WERI-Rb-1 (cell line): ENCODE data around the gene HIGD1B.

Source experiments
- DNase-seq: peaks from one replicate; pipeline ENCODE4 v3.0.0-alpha.2; 2020
- H3K27ac ChIP-seq: fragments of 250-450 bp; sonication (Bioruptor Pico); 2 replicates; pipeline ENCODE4 v1.5.1; 2020; ENCODE audit warnings: mild to moderate bottlenecking, moderate library complexity
- H3K27me3 ChIP-seq: fragments of 250-450 bp; sonication (Bioruptor Pico); 2 replicates; pipeline ENCODE4 v1.5.1; 2021; ENCODE audit warnings: mild to moderate bottlenecking, low read depth, moderate library complexity; ENCODE audit not compliant: insufficient read depth, severe bottlenecking
- H3K36me3 ChIP-seq: fragments of 250-450 bp; sonication (Bioruptor Pico); 2 replicates; pipeline ENCODE4 v1.5.1; 2020; ENCODE audit warnings: mild to moderate bottlenecking, moderate library complexity
- H3K4me3 ChIP-seq: 2 replicates; pipeline ENCODE4 v1.5.1; 2011; ENCODE audit warnings: low read depth, mild to moderate bottlenecking, control low read depth, low read length
- H3K9me3 ChIP-seq: fragments of 250-450 bp; sonication (Bioruptor Pico); 2 replicates; pipeline ENCODE4 v1.5.1; 2021; ENCODE audit warnings: mild to moderate bottlenecking, moderate library complexity; ENCODE audit not compliant: severe bottlenecking
- TF ChIP-seq, protein P1 (sequence below): IDR thresholded peaks from 2 replicates; pipeline ENCODE4 v1.5.1; 2011; ENCODE audit warnings: low read depth, mild to moderate bottlenecking, control low read depth, inconsistent platforms, low read length

Gene HIGD1B

DNA sequence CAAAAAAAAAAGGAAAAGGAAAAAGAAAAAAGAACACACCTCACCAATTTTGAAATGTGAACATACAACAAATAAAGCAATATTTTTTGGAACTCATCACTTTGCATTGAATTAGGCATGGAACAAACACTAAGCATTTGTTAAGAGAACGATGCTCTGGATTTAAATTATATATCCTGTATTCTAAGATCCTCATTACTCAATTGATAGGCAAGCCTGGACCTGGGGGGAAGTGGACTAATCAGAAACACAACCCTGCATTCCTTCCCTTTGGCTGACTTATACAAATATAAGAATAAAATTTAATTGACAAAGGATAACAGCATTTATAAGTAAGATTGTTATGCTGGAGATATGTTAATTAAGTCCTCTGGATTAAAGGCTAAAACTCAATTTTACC, 19.8 kb upstream of the HIGD1B start:
- TF ChIP-seq, protein P1, sequence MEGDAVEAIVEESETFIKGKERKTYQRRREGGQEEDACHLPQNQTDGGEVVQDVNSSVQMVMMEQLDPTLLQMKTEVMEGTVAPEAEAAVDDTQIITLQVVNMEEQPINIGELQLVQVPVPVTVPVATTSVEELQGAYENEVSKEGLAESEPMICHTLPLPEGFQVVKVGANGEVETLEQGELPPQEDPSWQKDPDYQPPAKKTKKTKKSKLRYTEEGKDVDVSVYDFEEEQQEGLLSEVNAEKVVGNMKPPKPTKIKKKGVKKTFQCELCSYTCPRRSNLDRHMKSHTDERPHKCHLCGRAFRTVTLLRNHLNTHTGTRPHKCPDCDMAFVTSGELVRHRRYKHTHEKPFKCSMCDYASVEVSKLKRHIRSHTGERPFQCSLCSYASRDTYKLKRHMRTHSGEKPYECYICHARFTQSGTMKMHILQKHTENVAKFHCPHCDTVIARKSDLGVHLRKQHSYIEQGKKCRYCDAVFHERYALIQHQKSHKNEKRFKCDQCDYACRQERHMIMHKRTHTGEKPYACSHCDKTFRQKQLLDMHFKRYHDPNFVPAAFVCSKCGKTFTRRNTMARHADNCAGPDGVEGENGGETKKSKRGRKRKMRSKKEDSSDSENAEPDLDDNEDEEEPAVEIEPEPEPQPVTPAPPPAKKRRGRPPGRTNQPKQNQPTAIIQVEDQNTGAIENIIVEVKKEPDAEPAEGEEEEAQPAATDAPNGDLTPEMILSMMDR = no peak
- H3K27ac ChIP-seq = no peak overlapping the region
- H3K4me3 ChIP-seq = no peak overlapping the region; the same call in 1 of the 2 replicates
- H3K9me3 ChIP-seq = no peaks in the 10 kb centered on the region
- no peak for DNase-seq
- H3K27me3 ChIP-seq = no peaks in the 10 kb centered on the region
- H3K36me3 ChIP-seq = peaks cover 35% of the 10 kb centered on the region

DNA sequence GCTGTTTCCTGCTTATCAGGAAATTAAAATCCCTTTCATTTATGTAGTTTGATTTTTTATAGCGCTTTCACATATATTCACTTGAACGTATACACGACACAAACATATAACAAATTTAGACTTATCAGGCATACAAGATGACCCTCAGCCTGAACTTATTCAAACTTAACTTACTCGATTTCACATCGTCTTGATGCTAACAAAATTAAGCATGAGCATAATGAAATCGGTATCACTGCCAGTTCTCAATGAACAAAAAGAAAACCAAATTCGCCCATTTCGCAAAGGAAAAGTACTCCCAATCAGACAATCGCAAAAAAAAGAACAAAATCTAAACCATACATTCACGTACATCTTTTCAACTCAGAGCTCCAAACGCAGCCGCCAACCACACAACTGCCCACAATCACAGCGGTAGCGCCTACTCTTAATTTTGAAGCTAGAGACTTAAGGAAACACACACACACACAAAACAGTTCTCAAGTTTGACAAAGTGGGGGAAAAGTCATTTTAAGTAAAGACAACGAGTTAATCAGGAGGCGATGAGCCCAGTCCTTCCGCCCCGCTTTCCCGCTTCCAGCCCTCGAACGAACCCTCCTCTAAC, 18.7 kb upstream of the HIGD1B start:
- Histone ChIP-seq H3K36me3 (peaks cover 27% of the 10 kb centered on the region), H3K27me3 (no peaks in the 10 kb centered on the region), H3K27ac (peak overlapping the region; percentile 90), H3K9me3 (no peaks in the 10 kb centered on the region), H3K4me3 (peak overlapping the region; percentile 95)
- DNase-seq = no peak
- TF ChIP-seq, protein P1 = no peak

DNA sequence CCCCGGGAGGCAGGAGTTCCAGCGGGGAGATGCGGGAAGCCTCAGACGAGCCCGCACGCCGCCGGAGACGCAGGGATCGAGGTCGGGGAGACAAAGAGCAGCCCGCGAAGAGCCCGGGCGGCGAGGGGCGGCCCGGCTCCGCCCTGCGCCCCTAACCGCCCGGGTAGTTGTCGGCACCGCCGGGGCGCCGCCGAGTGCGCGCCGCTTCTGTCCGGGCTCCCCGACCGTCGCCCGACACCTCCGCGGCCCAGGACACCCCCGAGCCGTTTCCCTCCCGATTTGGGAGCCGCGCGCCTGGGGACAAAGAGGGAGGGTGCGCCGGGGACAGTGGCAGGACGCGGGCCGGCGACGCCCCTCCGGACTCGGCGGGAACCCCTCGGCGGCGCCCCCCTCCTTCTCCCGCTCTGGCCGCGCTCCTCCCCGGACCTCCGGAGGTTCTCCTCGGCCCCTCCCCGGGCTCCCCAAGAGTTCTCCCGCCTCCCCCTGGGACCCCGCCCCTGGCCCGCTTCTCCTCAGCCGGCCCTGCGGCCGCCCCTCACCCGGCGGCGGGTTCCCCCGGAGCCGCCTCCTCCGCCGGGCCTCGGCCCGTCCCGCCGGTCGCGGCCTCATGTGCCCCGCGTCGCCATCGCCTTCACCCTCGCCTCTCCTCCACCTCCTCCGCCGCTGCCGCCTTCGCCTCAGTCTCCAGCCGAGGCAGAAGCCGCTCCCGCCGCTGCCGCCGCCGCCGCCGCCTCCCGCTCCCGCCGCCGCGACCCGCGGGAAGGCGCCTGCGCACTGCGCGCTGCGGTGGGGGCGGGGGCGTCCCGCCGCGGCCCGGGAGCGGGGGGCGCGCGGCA, 17.9 kb upstream of the HIGD1B start, which contains the start of gene GJC1:
Gene GJC1, minus strand, starts transcription at position 765 of the 836 bp plus-strand sequence. CDS start 24,470 bp downstream, outside the sequence.
- H3K27me3 ChIP-seq = no peaks in the 10 kb centered on the region
- no peaks in the 10 kb centered on the region for H3K9me3 ChIP-seq
- TF ChIP-seq, protein P1 = no peak
- peaks cover 22% of the 10 kb centered on the region for H3K36me3 ChIP-seq
- peak; percentile 76 for DNase-seq
- peak within 1 kb of the TSS; percentile 90 for H3K27ac ChIP-seq
- peak within 1 kb of the TSS; percentile 95 for H3K4me3 ChIP-seq

DNA sequence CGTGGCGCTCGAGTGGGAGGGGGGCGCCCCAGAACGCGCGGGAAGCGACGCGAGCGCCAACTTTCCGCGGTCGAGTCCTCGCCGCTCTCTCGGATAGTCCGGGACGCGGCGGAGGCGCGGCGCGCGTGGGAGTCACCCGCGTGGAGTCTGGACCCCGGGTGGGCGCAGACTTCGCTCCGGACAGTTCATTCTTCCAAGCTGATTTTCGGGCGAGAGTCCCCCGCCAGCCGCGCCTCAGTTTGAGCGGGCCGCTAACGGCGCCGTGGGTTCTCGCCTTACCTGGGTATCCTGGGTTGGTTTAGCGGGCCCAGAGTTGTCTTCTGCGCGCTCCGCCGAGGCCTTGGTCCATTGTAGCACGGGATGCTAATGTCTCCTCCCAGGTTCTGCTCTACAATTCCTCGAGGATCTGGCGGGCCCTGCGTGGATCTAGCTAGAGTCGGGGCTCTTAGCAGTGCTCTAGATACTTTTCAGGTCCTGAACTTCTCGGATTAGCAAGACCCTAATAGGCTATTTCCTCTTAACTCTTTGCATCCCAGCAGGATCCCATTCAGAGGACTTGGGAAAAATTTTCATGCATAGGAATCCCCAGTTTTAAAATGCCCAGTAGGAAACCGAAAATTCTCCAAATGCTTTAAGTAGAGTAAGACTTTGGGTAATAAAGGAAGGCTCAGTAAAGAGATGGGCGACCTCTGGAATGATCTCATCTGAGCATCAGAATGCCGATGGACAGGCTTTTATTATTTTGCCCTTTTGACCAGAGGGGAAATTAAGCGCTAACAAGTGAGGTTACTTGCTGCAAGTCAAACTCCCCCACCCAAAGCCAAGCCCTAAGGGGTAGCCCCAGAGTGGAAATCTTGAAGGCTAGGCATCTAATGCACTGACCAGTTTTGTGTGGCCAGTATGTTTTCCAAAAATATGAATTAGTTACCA, 17.1 kb upstream of the HIGD1B start:
- Histone ChIP-seq H3K27me3 (no peaks in the 10 kb centered on the region), H3K4me3 (peak overlapping the region; percentile 95), H3K36me3 (peaks cover 20% of the 10 kb centered on the region), H3K27ac (peak overlapping the region; percentile 90), H3K9me3 (no peaks in the 10 kb centered on the region)
- TF ChIP-seq, protein P1 = no peak
- DNase-seq = peak; percentile 59

DNA sequence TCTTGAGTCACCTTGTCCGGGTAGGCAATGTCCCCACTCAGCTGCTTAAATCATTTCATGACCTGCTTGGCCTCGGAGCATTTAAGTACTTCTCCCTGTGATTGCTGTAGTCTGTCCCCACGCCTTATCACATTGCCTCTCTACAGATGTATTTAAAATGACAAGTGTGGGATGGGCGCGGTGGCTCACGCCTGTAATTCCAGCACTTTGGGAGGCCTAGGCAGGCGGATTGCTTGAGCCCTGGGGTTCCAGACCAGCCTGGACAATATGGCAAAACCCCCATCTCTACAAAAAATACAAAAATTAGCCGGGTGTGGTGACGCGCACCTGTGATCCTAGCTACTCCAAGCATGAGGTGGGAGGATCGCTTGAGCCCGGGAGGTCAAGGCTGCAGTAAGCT, 16.3 kb upstream of the HIGD1B start:
- H3K4me3 ChIP-seq = no peak overlapping the region
- no peaks in the 10 kb centered on the region for H3K9me3 ChIP-seq
- H3K27me3 ChIP-seq = no peaks in the 10 kb centered on the region
- H3K27ac ChIP-seq = no peak overlapping the region
- TF ChIP-seq, protein P1 = no peak
- DNase-seq = no peak
- peaks cover 14% of the 10 kb centered on the region; the same call in 1 of the 2 replicates for H3K36me3 ChIP-seq
